Pons (tissue), 1 donor: ENCODE measurements around the gene GNG7.
A peak's percentile ranks its signal among the peaks of the same experiment; 100 is the strongest.
"Not testable (repeated sequence)": the region's sequence is repeated elsewhere in the genome, so short reads cannot be mapped to it uniquely, and the experiment has no call there.

Experiments
- DNase-seq: peaks from one replicate; pipeline ENCODE4 v3.0.0-alpha.2; 2016; ENCODE audit warnings: low spot score

Gene GNG7

GRCh38 chr19:2602391-2603181, 99.9 kb downstream of the GNG7 start:
- DNase-seq: no peak

- DNase-seq: no peak
Measured at GRCh38 chr19:2600914-2601870, 101.3 kb downstream of the GNG7 start.

GRCh38 chr19:2594319-2594718, 108.2 kb downstream of the GNG7 start:
- no peak for DNase-seq

GRCh38 chr19:2592824-2593223, 109.7 kb downstream of the GNG7 start:
- DNase-seq: no peak

GRCh38 chr19:2591537-2592291, 110.8 kb downstream of the GNG7 start:
- DNase-seq: no peak

- DNase-seq: no peak
Measured at GRCh38 chr19:2590630-2591399, 111.7 kb downstream of the GNG7 start.

GRCh38 chr19:2589441-2589840, 113.1 kb downstream of the GNG7 start:
- no peak for DNase-seq

- DNase-seq: no peak
Measured at GRCh38 chr19:2588081-2588777, 114.3 kb downstream of the GNG7 start.

GRCh38 chr19:2587001-2587719, 115.3 kb downstream of the GNG7 start:
- DNase-seq: no peak

- no peak for DNase-seq
Measured at GRCh38 chr19:2586196-2586595, 116.3 kb downstream of the GNG7 start.

- no peak for DNase-seq
Measured at GRCh38 chr19:2584002-2584401, 118.5 kb downstream of the GNG7 start.

- no peak for DNase-seq
Measured at GRCh38 chr19:2582984-2583956, 119.2 kb downstream of the GNG7 start.

- not testable (repeated sequence) for DNase-seq
Measured at GRCh38 chr19:2580396-2580795, 122.1 kb downstream of the GNG7 start.

- DNase-seq: no peak
Measured at GRCh38 chr19:2579678-2580280, 122.7 kb downstream of the GNG7 start.

- peak; percentile 63 for DNase-seq
Measured at GRCh38 chr19:2578901-2579677, 123.4 kb downstream of the GNG7 start.

- DNase-seq: no peak
Measured at GRCh38 chr19:2578391-2578890, 124.1 kb downstream of the GNG7 start.

GRCh38 chr19:2577722-2578335, 124.7 kb downstream of the GNG7 start:
- DNase-seq: no peak
